Forelimb muscle (tissue), 1 donor: Measurements from ENCODE around the gene ST3GAL6. TPM values are rescaled to one million over a fixed set of nuclear protein-coding genes. Genes with fewer than 3 reads are reported as not detected.

Experiments
- DNase-seq: peaks from one replicate; pipeline ENCODE4 v3.0.0-alpha.2; 2013; ENCODE audit warnings: low read depth
- polyA plus RNA-seq: library from polyadenylated mRNA; unstranded; fragments of 120-200 nt; gene quantifications from one replicate; pipeline ENCODE4 v1.2.1, GENCODE V29; 2013; ENCODE audit not compliant: insufficient read length

Gene ST3GAL6
- polyA plus RNA-seq, 1 donor: 6.1 TPM

DNA sequence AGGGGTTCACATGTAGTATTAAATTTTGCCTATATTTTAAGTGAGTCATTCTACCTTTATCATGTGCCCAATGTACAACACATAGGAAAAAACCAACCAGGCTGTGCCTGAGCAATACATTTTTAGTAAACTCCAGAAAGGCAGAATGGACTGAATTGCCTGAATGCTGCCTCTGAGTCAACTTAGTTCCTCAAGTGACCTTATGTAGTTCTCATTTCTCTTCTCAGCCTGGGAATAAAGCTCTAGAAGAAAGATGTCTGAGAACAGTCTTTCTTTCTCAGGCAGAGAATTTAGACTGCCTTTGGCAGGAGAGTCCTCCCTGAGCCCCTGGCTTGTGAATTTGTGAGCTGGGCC is 13.0 kb downstream of the ST3GAL6 start:
- DNase-seq: no peak

DNA sequence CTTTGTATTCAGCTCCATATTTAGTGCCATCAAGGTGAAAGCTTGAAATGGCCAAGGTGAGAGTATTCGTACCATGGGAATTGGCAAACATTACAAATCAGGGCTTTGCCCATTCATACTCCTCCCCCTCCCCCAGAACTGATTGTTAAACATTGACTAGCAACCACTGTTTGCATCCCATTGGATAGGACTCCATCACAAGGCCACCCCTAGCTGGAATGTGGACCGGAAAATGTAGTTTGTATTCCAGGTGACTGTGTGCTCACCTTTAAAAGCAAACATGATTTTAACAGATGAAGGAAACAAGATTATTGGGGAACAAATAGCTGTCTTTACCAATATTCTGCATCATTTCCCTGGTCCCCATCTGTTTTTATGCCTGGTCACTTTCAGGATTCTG is 14.1 kb downstream of the ST3GAL6 start:
- no peak for DNase-seq

DNA sequence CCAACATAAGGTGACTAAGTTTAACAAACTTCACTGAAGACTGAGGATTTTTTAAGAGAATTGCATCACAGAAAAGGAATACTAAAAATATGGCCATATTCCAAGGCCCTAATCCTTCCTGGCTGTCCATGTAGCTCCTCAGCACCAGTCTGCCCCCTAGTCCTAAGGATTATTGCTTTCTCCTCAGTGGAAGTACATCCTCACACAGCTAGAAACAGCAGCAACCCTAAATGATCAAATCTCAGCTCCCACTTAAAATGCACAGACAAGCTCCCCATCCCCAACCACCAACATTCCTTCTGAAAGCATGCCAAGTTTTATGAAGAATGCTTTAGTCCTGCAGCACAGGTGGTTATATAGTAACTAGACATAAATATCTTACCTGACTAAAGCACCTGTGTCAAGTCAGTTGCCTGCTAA is 14.7 kb downstream of the ST3GAL6 start:
- no peak for DNase-seq

DNA sequence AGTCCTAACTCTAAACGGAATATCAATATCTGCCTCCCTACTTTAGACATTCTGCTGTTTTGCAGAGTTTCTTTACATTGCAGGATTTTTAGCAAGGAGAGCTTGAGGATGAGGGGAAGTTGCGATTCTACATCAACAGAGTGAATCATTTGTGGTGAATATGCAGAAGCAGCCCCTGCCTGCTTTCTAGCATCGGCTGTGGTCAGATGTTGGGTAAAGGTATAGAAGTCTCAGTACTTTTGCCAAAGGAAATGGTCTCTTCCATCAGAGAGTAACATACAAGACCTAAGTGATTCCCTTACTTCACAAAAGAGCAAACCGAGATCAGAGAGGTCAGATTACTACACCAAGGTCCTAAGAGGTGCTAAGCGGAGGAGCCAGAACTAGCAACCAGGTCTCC is 15.2 kb downstream of the ST3GAL6 start:
- DNase-seq: no peak

DNA sequence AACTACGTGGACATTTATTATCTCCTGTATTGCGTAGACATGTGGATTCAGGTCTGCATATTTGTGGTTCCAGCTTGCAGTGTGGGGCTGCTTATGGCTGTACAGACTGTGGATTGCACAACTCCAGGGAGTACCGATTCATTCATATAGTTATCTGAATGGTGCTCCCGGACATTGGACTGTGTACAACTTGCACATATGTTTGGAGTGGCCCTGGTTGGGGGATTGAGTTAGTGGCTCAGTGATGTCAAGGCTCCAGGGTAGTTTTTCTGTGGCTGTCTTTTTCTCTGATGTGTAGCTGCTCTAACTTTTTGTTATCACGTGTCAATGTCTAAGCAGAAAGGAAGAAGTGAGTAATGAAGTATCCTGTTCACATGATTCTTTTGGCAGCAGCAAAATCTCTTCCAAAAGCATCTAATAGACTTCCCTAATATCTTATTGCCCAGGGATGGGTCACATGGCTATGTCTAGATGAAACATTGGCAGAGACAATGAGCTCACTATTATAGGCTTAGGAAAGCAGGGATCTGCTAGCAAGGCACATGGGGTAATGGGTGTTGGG is 15.8 kb downstream of the ST3GAL6 start:
- DNase-seq: no peak

DNA sequence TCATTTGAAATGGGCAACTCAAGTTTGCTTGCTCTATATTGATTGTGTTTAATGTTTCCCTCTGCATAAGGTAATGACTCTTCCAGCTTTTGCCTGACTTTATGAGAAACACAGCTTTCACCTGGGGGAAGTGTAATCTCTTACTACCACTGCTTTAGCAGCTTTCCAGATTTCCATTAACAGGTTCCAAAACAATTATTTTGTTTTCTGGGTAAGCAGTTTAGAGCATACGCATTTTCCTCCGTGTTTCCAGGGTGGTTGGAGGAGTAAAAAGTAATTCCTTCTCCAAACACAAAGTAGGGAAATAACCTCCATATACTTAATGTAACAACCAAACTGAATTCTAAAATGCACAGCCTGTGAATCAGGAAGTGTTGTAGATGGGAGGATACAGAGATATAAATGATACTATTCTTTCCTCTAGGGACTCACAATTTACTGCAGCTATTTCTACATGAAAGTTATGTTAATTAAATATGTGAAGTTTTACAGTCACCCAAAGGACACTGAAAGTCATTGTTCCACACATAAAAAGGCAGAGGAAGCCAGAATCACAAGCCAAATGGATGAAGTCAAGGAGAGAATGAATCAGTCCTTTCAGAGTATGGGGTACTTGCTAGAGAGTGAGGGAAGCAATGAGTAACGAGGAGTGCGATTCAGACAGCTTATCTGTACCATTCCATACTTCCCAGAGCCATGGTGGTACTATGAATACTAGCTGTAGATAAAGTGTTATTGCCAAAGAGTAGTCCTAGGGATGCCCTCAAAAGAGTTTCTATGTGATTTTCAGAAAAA is 16.6 kb downstream of the ST3GAL6 start:
- no peak for DNase-seq

DNA sequence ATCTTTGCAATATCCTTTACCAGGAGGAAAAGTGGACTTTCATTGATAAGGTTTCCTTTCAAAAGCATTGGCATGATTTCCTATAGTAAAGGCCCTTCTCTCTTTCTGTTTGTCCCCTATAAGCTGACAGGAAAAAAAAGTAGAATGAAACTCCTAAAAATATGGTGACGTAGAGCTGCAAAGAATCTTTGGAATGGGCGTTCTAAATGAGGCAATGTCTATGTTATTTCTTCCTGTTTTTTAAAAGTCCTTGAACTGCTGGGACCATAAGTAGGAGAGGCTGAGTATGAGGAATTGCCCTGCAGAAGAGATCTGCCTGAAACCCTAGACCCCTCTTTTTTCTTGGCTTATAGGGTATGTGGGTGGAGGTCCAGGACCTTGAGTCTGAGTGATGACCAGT is 17.2 kb downstream of the ST3GAL6 start:
- DNase-seq: no peak

DNA sequence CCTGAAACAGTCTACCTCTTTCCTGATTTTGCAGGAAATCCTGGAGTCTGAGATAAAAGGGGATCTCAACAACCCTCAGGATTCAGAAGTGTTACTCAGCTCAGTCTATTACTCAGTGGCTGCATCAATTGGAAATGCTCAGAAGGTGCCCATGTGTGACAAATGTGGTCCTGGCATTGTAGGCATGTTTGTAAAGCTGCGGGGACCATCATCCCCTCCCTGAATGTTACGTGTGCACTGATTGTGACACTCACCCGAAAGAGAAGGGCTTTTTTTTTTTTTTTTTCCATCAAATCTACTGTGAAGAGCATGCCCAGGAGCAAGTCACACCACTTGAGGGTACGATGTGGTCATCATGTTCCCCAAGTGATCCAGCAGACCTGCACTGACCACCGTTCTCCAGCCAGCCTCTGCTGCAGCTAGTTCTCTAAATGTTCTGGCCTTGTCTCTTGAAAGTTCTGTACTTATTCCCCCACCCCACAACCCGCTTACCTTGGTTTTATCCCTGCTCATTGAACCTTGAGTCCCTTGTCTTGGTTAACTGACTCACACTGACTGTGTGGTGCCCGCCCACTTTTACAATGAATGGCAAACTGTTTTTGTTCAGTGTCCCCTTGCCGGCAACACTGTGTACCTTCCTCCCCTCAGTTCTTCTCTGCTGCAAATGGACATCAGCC is 19.8 kb downstream of the ST3GAL6 start:
- DNase-seq: no peak

DNA sequence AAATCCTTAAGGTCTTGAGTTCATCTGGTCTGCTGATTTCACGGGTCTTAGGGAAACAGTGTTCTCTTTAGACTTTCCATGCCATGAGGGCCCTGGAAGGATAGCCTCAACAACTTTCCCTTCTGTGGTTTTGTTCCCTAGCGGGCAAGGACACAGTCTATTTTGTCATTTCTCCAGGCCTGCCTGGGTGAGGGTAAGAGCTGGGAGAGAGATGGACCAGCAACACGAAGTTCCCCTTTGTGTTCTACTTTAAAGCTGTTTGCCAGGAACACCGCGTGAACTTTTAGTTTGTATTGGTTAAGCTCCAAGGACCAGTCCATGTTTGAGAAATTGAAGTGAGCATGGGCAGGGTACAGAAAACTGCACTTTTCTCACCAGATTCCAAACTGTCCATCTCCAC is 20.9 kb downstream of the ST3GAL6 start:
- no peak for DNase-seq

DNA sequence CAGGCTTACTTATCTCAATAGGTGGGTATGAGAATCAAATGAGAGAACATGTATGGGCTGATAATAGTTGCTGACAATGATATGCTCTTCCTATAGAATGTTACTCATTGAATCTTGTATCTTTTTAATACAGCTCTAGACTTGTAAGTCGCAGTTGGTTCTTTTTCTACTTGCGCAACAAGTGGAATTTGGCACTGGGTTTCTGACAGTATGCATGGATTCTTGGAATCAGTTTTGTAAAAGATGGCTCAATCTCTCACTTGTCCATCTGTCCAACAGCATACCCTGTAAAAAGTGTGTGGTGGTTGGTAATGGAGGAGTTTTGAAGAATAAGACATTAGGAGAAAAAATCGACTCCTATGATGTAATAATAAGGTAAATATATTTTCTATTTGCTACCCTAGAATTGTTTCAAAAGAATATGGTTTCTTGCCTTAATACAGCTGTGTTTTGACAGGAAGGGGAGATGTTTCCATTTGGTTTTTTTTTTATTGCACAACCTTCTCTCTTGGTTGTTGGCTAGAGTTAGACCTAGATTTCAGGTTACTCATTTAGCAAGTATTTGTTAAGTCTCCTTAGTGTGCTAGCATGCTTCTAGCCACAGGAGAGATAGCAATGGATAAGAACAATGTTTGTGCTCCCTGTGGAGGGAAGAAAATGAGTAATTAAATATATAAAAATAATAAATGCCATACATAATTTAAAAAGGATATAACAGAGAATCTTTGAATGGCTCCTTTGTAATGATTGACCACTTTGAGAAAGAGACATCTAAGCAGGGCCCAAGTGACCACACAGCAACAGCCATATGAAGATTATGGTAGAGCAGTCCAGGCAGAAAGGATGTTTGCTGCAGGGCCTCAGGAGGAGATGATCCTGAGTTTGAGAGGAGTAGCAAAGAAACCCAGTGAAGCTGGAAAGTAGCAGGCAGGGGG is 21.8 kb downstream of the ST3GAL6 start:
- no peak for DNase-seq

DNA sequence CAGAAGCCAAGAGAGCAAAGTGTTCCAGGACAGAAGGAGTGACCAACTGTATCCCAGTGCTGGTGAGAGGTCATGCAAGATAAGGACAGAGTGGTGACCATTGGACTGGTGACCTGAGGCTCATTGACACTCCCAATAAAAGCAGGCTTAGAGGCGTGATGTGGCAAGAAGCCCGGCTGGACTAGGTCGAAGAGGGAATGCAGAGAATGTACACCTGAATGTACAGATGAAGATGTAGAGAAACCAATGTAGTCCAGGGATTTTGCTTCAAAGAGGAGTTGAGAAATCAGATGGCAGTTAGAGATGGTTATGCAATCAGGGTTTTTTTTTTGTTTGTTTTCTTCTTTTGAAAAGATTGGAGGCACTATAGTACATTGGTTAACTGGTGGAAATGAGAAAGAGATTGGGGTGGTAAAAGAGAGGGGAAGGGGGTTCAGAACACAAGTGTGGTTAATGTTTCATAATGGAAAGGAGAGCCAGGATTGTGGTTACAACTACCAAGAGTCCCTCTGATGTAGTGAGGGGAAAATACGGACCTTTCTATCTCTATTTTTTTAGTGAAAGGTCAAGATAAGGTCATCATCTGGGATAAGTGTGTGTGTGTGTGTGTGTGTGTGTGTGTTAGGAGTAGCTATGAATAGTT is 23.3 kb downstream of the ST3GAL6 start:
- DNase-seq: no peak

DNA sequence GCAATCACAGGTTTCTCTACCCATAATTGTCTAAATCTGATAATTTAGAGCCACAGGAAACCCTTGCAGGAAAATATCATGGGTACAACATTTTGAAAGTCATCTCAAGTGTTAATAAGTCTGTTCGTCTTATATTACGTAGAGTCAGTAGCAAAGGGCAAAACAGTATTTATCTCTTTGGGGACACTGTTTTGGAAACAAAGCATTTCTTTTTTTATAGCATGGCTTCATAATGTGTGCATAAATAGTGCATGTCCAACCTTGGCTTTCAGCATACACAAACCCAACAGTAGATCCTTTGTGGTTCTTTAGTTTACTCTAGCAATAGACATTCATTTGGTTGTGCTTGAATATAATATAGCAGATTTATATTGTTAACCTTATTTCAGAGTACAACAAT is 24.0 kb downstream of the ST3GAL6 start:
- DNase-seq: no peak

DNA sequence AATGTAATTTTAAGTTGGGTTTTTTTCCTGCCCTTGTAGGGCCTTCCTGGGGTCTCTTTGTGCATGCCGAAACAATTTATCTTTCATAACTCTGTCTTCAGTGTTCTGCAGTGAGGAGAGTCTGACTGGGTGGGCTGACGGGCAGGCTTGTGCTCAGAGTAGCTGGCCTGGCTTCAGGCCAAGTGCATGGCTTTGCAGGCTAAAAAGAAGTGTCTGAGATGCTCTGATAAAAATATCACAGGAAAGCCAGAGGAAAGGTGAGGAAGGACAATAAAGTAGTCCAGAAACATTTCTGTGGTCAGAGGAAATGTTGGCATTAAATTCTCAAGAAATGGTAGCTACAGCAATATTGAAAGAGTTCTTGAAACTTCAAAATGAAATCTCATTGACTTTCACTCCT is 25.5 kb downstream of the ST3GAL6 start:
- no peak for DNase-seq

DNA sequence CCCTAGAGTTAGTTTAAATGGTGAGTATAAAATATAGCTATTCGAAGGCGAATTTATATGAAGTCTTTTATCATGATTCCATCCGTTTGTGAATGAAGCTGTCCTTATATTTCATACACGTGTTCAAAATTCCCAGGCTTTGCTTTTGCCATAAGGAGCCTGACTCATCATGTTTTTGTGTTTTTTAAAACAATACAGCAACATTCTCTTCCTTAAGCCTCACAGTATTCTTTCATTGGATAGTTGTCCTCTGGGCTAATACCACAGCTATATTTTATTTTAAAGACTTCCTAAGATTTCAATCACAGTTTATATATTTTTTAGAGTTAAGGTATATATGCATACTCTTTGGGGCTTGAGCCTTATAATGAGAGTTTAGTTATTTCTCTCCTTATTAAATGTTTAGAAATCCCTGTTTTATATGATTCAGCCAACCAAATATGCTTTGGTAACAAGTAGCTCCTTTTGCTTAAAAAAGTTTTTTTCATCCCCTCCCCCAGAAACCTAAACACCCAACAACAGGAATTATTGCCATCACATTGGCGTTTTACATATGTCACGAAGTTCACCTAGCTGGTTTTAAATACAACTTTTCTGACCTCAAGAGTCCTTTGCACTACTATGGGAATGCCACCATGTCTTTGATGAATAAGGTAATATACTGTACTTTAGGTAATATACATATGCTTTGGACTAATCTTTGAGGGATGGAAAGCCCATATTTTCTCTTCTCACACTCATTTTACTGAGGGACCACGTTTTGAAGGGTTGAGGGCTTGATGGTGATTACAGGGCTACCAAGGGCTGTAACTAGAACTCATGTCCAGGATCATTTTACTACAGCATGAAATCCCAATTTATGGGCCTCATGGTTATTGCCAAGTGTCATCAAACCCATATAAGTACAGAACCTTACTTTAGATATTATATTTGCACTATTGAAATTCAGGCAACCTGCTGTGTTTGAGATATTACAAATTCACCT is 28.5 kb downstream of the ST3GAL6 start:
- no peak for DNase-seq

DNA sequence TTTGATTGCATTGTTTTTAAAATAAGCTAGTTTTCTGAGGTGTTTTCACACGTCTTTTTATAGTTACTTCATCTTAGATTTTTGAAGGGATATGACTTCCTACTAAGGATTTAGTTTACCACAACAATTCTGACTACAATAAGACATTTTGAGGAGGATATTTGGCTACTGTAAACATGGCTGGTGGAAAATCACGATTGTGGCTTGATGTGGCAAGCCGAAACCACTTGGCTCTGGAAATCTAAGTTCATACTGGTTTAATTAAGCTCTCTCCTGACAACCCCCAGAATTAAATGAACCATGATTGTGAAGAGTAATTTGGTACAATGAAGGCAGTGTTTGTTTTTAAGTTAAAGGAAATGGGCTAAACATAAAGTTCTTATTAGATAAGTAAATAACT is 30.8 kb downstream of the ST3GAL6 start:
- no peak for DNase-seq

DNA sequence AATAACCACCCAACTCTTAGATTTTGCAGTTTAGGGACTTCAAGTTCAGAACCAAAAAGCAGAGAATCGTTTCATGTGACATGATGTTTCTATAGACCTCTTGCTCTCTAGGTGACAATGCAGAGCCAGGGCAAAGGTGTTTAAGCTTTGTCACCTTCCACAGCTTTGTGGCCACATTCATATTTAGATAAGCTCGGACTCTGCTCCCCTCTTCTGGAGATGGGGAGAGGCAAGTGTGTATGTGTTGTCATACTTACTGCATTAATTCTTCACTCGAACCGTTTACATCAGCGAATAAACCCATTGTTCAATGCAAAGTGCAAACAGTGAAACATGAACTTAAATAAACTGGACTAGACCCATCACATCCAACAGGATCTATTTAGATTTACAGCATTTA is 33.2 kb downstream of the ST3GAL6 start:
- no peak for DNase-seq

DNA sequence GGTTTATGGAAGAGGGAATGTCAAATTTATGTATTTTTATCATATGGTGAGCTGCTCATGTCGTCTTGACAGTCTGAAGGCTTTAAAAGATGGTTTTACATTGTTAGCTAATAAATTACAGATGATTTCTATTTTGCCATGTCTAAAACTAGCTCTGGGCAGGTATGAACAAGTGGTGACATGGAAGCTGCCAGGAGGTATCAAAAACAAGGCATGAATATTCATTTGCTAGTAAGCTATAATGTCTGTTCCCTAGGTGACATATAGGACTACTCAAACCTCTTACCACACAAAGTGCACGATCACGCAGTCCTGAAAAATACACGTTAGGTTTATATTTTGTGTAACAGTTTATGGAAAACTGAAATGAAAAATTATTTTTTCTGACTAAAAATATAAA is 34.8 kb downstream of the ST3GAL6 start:
- DNase-seq: no peak

DNA sequence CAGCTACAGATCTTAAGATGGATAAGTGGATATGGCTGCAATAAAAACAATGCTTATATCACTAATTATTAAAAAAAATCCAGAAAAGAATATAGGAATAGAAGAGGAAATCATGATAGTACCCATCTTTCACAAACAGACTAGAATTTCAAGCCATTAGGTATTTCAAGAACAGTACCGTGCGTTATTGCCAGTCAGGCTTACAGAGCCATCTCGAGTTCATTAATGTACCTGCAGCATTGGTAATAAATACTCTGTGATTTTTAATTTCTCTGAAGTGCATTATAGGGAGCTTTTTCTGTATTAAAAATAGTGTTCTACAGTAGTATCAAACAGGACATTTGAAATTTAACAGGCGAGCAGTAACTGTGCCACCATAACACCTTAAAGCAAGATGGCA is 35.7 kb downstream of the ST3GAL6 start:
- DNase-seq: no peak

DNA sequence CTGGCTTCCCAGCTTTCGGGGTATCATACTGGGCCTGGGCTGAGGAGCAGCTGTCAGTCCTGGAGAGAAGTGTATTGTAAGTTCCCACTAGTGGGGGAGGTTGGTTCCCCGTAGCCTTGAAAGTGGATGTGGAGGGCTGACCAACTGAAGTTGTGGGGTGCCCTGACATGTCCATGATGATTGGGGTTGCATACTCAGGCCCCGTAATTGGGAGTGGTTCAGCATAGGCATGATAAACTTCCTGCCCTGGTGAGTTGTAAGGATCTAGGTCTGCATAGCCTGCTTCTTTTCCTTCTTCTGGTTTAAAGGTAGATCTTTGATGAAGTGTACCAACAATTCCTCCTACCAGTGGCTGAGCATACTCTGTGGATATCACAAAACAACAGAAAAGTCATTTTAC is 36.3 kb downstream of the ST3GAL6 start:
- DNase-seq: no peak

DNA sequence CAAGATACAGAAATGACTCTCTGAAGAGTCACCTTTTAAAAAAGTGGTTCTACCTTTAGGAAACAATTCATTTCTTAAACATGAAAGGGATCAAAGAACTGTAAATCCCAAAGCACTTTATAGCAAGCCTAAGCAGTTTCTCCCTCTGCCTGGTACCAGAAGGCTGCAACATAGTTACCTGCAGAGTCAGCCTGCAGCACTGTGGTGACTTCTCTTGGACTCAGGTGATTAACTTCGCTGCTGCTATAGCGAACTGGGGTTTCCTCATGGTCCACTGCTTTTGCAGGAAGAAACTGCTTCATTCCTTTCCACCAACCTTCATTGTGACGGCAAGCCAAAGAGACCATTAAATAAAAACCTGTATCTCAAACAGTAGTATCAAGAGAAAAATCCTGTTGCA is 37.3 kb downstream of the ST3GAL6 start:
- no peak for DNase-seq
